ENCODE measurements around the gene PRUNE2. TPM values are rescaled to one million over a fixed set of nuclear protein-coding genes. Genes with fewer than 3 reads are reported as not detected.

Gene PRUNE2
- total RNA-seq, 2 donors from 2014 or later = 58.6 to 78.9 TPM

- TF ChIP-seq POLR2AphosphoS5 (IDR thresholded peaks at IDR 0.05) (no peak), POLR2A (IDR thresholded peaks at IDR 0.05) (no peak)
- DNase-seq (ENCODE audit: low spot score) = no peak
- intact Hi-C loops (cut with DNase I) = no loop called here
- Histone ChIP-seq H3K4me3 (no peak overlapping the region), H3K9me3 (no peaks in the 10 kb centered on the region), H3K4me1 (replicated peaks) (no peaks in the 10 kb centered on the region), H3K36me3 (no peaks in the 10 kb centered on the region), H3K27me3 (replicated peaks; ENCODE audit: insufficient read depth) (no peaks in the 10 kb centered on the region), H3K27ac (no peak overlapping the region)
Measured at GRCh38 chr9:76562511-76562911, 343.4 kb downstream of the PRUNE2 start.

DNA sequence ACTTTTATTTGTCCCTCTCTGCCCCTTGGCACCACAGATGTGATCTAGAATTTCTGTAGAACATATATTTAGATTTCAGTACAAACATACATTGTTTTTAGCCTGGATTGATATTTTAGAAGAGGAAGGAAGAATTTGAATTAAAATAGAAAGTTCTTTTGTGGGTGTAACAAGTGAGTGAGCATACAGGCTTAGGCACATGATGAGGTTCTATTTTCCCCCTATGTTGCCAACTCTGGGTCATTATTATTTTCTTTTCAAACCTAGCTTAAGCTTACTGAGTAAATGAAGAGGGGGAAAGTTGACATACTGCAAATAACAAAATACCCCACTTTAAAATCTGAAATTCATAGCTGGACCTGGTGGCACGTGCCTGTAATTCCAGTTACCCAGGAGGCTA, 344.0 kb downstream of the PRUNE2 start:
- no peak overlapping the region for H3K27ac ChIP-seq

More for the DNA sequence above, 344.0 kb downstream of the PRUNE2 start:
- TF ChIP-seq POLR2A (IDR thresholded peaks at IDR 0.05) (no peak), CTCF (IDR thresholded peaks at IDR 0.05) (no peak), POLR2AphosphoS5 (IDR thresholded peaks at IDR 0.05) (no peak)
- no peak for DNase-seq (ENCODE audit: low spot score)
- Histone ChIP-seq H3K27me3 (replicated peaks; ENCODE audit: insufficient read depth) (no peaks in the 10 kb centered on the region), H3K9me3 (no peaks in the 10 kb centered on the region), H3K36me3 (no peaks in the 10 kb centered on the region), H3K4me3 (no peak overlapping the region), H3K4me1 (replicated peaks) (no peaks in the 10 kb centered on the region)
- 94% methylated on average over 1 of the region's 1 CpG for WGBS
- intact Hi-C loops (cut with DNase I) = no loop called here

Small RNA genes lying within 50 kb of the gene (small RNA-seq; reads per million reads assigned to genes)
- gene AL359314.1 = 0 reads per million in 2 donors

Other genes starting within 250 kb of the PRUNE2 start
- under 1 TPM in 1 of 2 donors, not detected in 1; 0.14 TPM for gene PCA3, start 141.7 kb downstream of the PRUNE2 start, total RNA-seq
- not detected for gene FOXB2, start 113.5 kb upstream of the PRUNE2 start, total RNA-seq

Data from prostate gland (tissue), 2 donors.